ENCODE measurements around the gene TSC22D2. TPM values are rescaled to one million over a fixed set of nuclear protein-coding genes. Genes with fewer than 3 reads are reported as not detected.
A peak's percentile ranks its signal among the peaks of the same experiment; 100 is the strongest.

Gene TSC22D2
- 34.3 and 34.9 TPM in 2 replicates for total RNA-seq (2013; cell fraction: nucleolus; rRNA removed)
- 7.0 and 7.4 TPM in 2 replicates for total RNA-seq (2014; rRNA removed)
- total RNA-seq (2014; rRNA removed; fragmentation: Illumina TruSeq; extraction: Trizol) = 11.0 and 11.2 TPM in 2 replicates
- 16.1 and 17.1 TPM in 2 replicates for total RNA-seq (2021)
- 9.2 TPM for polyA plus RNA-seq (2011; ENCODE audit: low read depth)
- 11.8 and 16.7 TPM in 2 replicates for polyA plus RNA-seq (2011; rRNA removed)
- polyA plus RNA-seq (2011; cell fraction: cytosol; rRNA removed) = 4.1 and 4.8 TPM in 2 replicates
- 16.7 and 21.0 TPM in 2 replicates for polyA plus RNA-seq (2011; cell fraction: nucleus; rRNA removed)
- 9.0 and 9.3 TPM in 2 replicates for polyA plus RNA-seq (2012)
- polyA plus RNA-seq (2014; fragmentation: Illumina TruSeq; extraction: Trizol) = 13.9 and 18.7 TPM in 2 replicates
- polyA plus RNA-seq (2014; fragmentation: Nextera tagmentation; extraction: Ambion mirVana) = 10 to 100 TPM; 10.5 to 19.4 TPM
- polyA plus RNA-seq (2014; rRNA removed) = 5.6 and 8.2 TPM in 2 replicates
- polyA plus RNA-seq (2016; fragmentation: Nextera tagmentation; extraction: Ambion mirVana) = 1 to 10 TPM; 8.1 to 9.5 TPM
- 24.2 and 29.4 TPM in 2 replicates for polyA minus RNA-seq (2011; rRNA and poly(A)+ RNA removed)
- 11.4 and 12.9 TPM in 2 replicates for polyA minus RNA-seq (2011; cell fraction: cytosol; rRNA and poly(A)+ RNA removed)
- polyA minus RNA-seq (2011; cell fraction: nucleus; rRNA and poly(A)+ RNA removed) = 37.1 and 70.3 TPM in 2 replicates
- percentile 94 among the genes with signal in this experiment for Bru-seq, nascent RNA
- BruChase-seq, experiment 1, labeled RNA remaining after a 6-hour chase = percentile 88 among the genes with signal in this experiment
- BruChase-seq, experiment 2, labeled RNA remaining after a 2-hour chase = percentile 92 among the genes with signal in this experiment
- long read RNA-seq, experiment 1, partial matches to known transcripts = 0 of 3 reads
- long read RNA-seq, experiment 1, other reads (novel, unspliced or antisense) = 1 of 3 reads
- long read RNA-seq, experiment 2, partial matches to known transcripts = 0 of 15 reads
- long read RNA-seq, experiment 2, other reads (novel, unspliced or antisense) = 14 of 15 reads

DNA sequence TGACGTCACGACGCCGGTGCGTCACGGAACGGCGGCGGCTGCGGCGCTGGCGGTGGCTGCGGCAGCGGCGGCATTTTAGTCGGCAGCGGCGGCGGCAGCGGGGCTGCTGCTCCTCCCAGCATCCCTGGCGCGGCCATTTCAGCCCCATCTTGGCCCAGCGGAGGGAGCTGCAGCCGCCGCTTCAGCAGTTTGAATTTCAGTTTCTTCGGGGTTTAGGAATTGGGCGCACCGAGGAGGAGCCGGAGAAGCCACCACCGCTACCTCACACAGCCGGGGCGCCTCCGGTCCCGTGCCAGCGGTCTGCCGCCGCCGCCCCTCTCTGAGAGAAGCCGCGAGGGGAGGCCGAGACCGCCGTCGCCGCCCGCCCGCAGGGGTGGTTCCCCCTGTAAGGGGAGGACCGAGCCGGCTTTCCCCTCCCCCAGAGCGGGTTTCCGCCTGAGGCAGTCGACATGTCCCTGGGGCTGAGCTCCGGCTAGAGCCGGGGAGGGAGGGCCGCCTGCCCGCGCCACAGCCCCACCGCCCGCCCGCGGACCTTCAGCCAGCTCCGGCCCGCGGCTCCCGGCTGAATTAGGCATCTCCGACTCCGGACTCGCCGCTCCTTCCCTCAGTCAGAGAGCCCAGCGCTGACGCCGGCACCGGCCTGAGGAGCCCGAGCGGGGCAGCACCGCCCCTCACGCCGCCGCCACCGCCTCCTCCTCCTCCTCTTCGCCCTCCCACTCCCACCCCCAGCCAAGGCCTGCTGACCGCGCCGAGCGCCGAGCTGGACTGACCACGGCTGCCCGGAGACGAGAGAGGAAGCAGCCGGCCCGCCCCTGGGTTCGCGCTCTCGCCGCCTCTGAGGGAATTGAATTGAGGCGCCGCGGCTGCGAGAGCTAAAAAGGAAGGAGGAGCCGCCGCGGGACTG, at the start of gene TSC22D2:
TSS of gene TSC22D2 (plus strand) at position 78 of the 904 bp plus-strand sequence. CDS start 1,053 bp downstream, outside the sequence.
- Histone ChIP-seq H2AFZ (ENCODE audit: control insufficient read depth, low read depth, low read length) (peak within 1 kb of the TSS; percentile 91), H3K4me2 (ENCODE audit: control insufficient read depth, insufficient read depth) (peak within 1 kb of the TSS; percentile 87), H3K4me3 (peak within 1 kb of the TSS; percentile 96), H3K9ac (ENCODE audit: control insufficient read depth, insufficient read depth, low read length) (peak within 1 kb of the TSS; percentile 92), H3K9me3 (replicated peaks; ENCODE audit: control insufficient read depth, insufficient read depth, low read length) (no peaks in the 10 kb centered on the region), H4K20me1 (ENCODE audit: control insufficient read depth, insufficient read depth) (no peaks in the 10 kb centered on the region; the same call in 1 of the 2 replicates), H3K27ac (ENCODE audit: control insufficient read depth, insufficient read depth) (peak within 1 kb of the TSS; percentile 92), H3K27me3 (replicated peaks in 1 of 2; ENCODE audit: control insufficient read depth in 2 of 2, insufficient read depth in 2 of 2, low read length in 1 of 2) (no peaks in the 10 kb centered on the region), H3K4me1 (ENCODE audit: control insufficient read depth, insufficient read depth, low read length) (no peaks in the 10 kb centered on the region), H3K79me2 (ENCODE audit: control insufficient read depth, insufficient read depth, low read length) (peaks cover 48% of the 10 kb centered on the region), H3K36me3 (ENCODE audit: control insufficient read depth in 2 of 2, insufficient read depth in 2 of 2, low read length in 1 of 2) (no peaks in the 10 kb centered on the region)
- SMC1A ChIA-PET (ENCODE audit: uncharacterized antibody, unreplicated experiment) = interaction anchor here (0.9 to 7.0 kb wide), 21 partner anchors 9 to 358 kb away, joined by 3 to 128 read pairs (median 5); partner anchors contain the start of gene SELENOT
- intact Hi-C loops (cut with micrococcal nuclease; ENCODE audit: unreplicated experiment) (loop anchor here (1.0 to 5.0 kb wide), 4 partner anchors 23 to 138 kb away; partner anchors contain the start of genes EIF2A and SERP1), in situ Hi-C loops (cut with MboI) (no loop called here)
- BruUV-seq (replicated peaks) = no TSS peak
- POLR2A ChIA-PET = interaction anchor here (0.6 to 4.1 kb wide), 22 partner anchors 9 to 357 kb away, joined by 3 to 36 read pairs (median 4); partner anchors contain the start of genes ERICH6, SELENOT and SERP1
- DNase-seq (ENCODE audit: low read depth, low spot score) (peak; percentile 69), FAIRE-seq (no peak), ATAC-seq (peak; percentile 73)
- WGBS (ENCODE audit: insufficient coverage, insufficient replicate concordance, low lambda C conversion rate, missing lambda C conversion rate) = 1% methylated on average over 78 of the region's 102 CpGs
- CTCF ChIA-PET = interaction anchor here (0.6 to 5.4 kb wide), 18 partner anchors 11 to 136 kb away, joined by 3 to 35 read pairs (median 6); no protein-coding TSS in a partner anchor
- RAD21 ChIA-PET (ENCODE audit: unreplicated experiment) = interaction anchor here (0.7 to 5.0 kb wide), 24 partner anchors 10 to 190 kb away, joined by 3 to 52 read pairs (median 4); no protein-coding TSS in a partner anchor
- TF ChIP-seq, protein P1, sequence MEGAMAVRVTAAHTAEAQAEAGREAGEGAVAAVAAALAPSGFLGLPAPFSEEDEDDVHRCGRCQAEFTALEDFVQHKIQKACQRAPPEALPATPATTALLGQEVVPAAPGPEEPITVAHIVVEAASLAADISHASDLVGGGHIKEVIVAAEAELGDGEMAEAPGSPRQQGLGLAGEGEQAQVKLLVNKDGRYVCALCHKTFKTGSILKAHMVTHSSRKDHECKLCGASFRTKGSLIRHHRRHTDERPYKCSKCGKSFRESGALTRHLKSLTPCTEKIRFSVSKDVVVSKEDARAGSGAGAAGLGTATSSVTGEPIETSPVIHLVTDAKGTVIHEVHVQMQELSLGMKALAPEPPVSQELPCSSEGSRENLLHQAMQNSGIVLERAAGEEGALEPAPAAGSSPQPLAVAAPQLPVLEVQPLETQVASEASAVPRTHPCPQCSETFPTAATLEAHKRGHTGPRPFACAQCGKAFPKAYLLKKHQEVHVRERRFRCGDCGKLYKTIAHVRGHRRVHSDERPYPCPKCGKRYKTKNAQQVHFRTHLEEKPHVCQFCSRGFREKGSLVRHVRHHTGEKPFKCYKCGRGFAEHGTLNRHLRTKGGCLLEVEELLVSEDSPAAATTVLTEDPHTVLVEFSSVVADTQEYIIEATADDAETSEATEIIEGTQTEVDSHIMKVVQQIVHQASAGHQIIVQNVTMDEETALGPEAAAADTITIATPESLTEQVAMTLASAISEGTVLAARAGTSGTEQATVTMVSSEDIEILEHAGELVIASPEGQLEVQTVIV (IDR thresholded peaks at IDR 0.05; ENCODE audit: borderline replicate concordance, partially characterized antibody) = no peak
- TF ChIP-seq POLR2AphosphoS2 (IDR thresholded peaks at IDR 0.05; ENCODE audit: low read depth, low read length) = peak; percentile 56; the same call in 1 of the 2 replicates
- peak; percentile 91 for TF ChIP-seq IKZF1 (conservative IDR thresholded peaks at IDR 0.05)
- TF ChIP-seq, protein P2, sequence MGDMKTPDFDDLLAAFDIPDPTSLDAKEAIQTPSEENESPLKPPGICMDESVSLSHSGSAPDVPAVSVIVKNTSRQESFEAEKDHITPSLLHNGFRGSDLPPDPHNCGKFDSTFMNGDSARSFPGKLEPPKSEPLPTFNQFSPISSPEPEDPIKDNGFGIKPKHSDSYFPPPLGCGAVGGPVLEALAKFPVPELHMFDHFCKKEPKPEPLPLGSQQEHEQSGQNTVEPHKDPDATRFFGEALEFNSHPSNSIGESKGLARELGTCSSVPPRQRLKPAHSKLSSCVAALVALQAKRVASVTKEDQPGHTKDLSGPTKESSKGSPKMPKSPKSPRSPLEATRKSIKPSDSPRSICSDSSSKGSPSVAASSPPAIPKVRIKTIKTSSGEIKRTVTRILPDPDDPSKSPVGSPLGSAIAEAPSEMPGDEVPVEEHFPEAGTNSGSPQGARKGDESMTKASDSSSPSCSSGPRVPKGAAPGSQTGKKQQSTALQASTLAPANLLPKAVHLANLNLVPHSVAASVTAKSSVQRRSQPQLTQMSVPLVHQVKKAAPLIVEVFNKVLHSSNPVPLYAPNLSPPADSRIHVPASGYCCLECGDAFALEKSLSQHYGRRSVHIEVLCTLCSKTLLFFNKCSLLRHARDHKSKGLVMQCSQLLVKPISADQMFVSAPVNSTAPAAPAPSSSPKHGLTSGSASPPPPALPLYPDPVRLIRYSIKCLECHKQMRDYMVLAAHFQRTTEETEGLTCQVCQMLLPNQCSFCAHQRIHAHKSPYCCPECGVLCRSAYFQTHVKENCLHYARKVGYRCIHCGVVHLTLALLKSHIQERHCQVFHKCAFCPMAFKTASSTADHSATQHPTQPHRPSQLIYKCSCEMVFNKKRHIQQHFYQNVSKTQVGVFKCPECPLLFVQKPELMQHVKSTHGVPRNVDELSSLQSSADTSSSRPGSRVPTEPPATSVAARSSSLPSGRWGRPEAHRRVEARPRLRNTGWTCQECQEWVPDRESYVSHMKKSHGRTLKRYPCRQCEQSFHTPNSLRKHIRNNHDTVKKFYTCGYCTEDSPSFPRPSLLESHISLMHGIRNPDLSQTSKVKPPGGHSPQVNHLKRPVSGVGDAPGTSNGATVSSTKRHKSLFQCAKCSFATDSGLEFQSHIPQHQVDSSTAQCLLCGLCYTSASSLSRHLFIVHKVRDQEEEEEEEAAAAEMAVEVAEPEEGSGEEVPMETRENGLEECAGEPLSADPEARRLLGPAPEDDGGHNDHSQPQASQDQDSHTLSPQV (IDR thresholded peaks at IDR 0.05) = no peak
- TF ChIP-seq MEF2B (IDR thresholded peaks at IDR 0.05; ENCODE audit: partially characterized antibody, poor library complexity, severe bottlenecking) = peak; percentile 37
- no peak for TF ChIP-seq NFYA (IDR thresholded peaks at IDR 0.05; ENCODE audit: borderline replicate concordance, low read depth, low read length)
- TF ChIP-seq SUZ12 (IDR thresholded peaks at IDR 0.05; ENCODE audit: unreplicated experiment) = no peak
- peak; percentile 86 for TF ChIP-seq BACH1 (IDR thresholded peaks at IDR 0.05; ENCODE audit: borderline replicate concordance)
- TF ChIP-seq POU2F2 (IDR thresholded peaks at IDR 0.05; ENCODE audit: borderline replicate concordance, low read depth, low read length) = peak; percentile 48; the same call in 2 of the 3 replicates
- TF ChIP-seq SUPT20H (IDR thresholded peaks at IDR 0.05; ENCODE audit: borderline replicate concordance, control insufficient read depth, low read depth, low read length) = no peak

Measured in GM12878 (cell line).